Measurements from ENCODE around the gene ATP1A4. TPM values are rescaled to one million over a fixed set of nuclear protein-coding genes. Genes with fewer than 3 reads are reported as not detected.
A peak's percentile ranks its signal among the peaks of the same experiment; 100 is the strongest.

ATP1A4 gene
- total RNA-seq: not detected

GRCh38 chr1:160151303-160151702, at the start of gene ATP1A4:
Gene ATP1A4 (plus strand): TSS chr1:160151603. CDS start chr1:160152041, 438 bp downstream.
- DNase-seq (ENCODE audit: low spot score in 2 of 2): no peak
- no peaks in the 10 kb centered on the region for H3K27me3 ChIP-seq
- no peak for TF ChIP-seq CTCF (IDR thresholded peaks at IDR 0.05)
- no peak within 1 kb of the TSS for H3K27ac ChIP-seq
- H3K4me3 ChIP-seq: no peak within 1 kb of the TSS
- no peaks in the 10 kb centered on the region for H3K36me3 ChIP-seq
- intact Hi-C loops (cut with DNase I): loop anchor here (5.0 kb wide), 1 partner anchor 36 kb away; no protein-coding TSS in a partner anchor
- no peaks in the 10 kb centered on the region for H3K9me3 ChIP-seq
- H3K4me1 ChIP-seq: peaks cover 5 to 12% of the 10 kb centered on the region in 2 donors

DNA sequence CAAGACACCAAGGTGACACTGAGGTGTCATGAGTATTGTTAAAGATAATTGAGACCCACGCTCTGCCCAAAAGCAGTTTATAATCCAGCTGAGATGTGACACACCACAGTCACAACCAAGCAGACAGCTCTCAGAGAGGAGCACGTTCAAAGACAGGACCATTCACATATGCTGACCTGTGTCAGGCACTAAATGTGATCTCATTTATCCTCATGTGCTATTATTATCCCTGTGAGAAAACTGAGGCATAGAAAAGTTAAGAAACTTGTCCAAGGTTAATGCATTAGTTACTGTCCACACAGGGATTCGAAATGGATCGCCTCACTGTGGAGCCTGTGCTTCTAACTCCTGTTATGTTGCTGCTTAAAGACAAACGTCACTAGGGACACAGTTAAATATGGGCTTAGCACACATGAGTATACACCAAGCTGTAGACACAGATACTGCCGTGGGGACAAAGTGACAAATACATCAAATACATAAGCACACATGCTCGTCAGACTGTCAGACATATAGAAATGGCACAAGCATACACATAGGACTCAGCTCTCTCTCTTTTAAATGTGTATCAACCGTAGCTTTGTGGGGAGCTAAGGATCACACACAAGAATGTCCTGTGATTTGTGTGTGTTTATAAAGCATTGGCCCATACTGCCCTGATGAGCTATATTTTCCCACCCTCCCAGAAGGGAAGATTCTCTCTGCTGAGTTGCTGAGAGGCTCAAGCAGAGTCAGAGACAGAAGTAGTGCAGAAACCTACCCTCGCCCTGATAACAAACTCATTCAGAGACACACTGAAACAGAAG, 49.5 kb upstream of the ATP1A4 start:
- no peak for DNase-seq (ENCODE audit: low spot score in 2 of 2)
- Histone ChIP-seq H3K4me1 (peaks cover 17 to 37% of the 10 kb centered on the region in 2 donors), H3K4me3 (peak overlapping the region in 1 of 2 donors; percentile 15), H3K36me3 (no peaks in the 10 kb centered on the region), H3K9me3 (no peaks in the 10 kb centered on the region), H3K27ac (peak overlapping the region; percentile 50 to 53), H3K27me3 (no peaks in the 10 kb centered on the region)
- intact Hi-C loops (cut with DNase I): loop anchor here (1.0 to 10.0 kb wide), 6 partner anchors 63 to 189 kb away; partner anchors contain the start of gene DCAF8
- no peak for TF ChIP-seq CTCF (IDR thresholded peaks at IDR 0.05)

- Histone ChIP-seq H3K4me1 (peaks cover 13 to 31% of the 10 kb centered on the region in 2 donors), H3K4me3 (no peak overlapping the region), H3K27ac (peak overlapping the region; percentile 53 to 55), H3K27me3 (no peaks in the 10 kb centered on the region), H3K9me3 (no peaks in the 10 kb centered on the region), H3K36me3 (no peaks in the 10 kb centered on the region)
- intact Hi-C loops (cut with DNase I): loop anchor here (2.0 to 10.0 kb wide), 2 partner anchors 27 to 61 kb away; no protein-coding TSS in a partner anchor
- no peak for DNase-seq (ENCODE audit: low spot score in 2 of 2)
- TF ChIP-seq CTCF (IDR thresholded peaks at IDR 0.05): no peak
Observed at GRCh38 chr1:160103658-160104408, 47.6 kb upstream of the ATP1A4 start.

DNA sequence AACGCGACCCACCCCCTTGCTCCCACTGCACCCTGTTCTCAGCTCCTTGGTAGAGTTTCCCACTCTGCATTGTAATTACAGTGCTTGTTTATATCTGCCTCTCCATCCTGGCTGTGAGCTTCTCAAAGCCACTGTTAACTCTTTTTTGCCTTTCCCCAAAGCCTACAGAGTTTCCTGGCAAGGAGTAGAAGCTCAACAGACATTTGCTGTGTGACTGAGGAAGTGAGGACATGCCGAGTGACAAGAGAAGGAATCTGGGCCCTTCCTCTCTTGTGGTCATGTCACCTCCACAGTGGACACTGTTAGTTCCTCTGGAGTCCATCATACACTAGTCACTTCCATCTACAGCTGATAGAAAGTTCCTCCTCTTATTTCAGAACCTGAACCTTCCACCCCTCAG, 46.9 kb upstream of the ATP1A4 start:
- no peak for DNase-seq (ENCODE audit: low spot score in 2 of 2)
- H3K4me1 ChIP-seq: peaks cover 13 to 36% of the 10 kb centered on the region in 2 donors
- no peaks in the 10 kb centered on the region for H3K36me3 ChIP-seq
- intact Hi-C loops (cut with DNase I): loop anchor here (2.0 to 10.0 kb wide), 2 partner anchors 26 to 60 kb away; no protein-coding TSS in a partner anchor
- TF ChIP-seq CTCF (IDR thresholded peaks at IDR 0.05): no peak
- H3K9me3 ChIP-seq: no peaks in the 10 kb centered on the region
- H3K4me3 ChIP-seq: no peak overlapping the region
- H3K27me3 ChIP-seq: no peaks in the 10 kb centered on the region
- peak overlapping the region; percentile 53 to 55 for H3K27ac ChIP-seq

DNA sequence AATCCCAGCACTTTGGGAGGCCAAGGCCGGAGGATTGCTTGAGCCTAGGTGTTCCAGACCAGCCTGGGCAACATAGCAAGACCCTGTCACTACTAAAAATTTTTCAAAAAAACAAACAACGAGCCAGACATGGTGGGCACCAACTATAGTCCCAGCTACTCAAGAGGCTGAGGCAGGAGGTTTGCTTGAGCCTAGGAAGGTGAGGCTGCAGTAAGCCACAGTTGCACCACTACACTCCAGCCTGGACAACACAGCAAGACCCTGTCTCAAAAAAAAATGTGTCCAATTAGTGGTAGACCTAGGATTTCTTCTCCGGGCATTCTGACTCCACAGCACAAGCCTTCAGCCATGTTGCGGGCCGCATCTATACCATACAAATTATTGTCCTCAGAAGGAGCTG, 46.2 kb upstream of the ATP1A4 start:
- Histone ChIP-seq H3K27me3 (no peaks in the 10 kb centered on the region), H3K27ac (no peak overlapping the region), H3K4me1 (peaks cover 13 to 36% of the 10 kb centered on the region in 2 donors), H3K4me3 (no peak overlapping the region), H3K9me3 (no peaks in the 10 kb centered on the region), H3K36me3 (no peaks in the 10 kb centered on the region)
- intact Hi-C loops (cut with DNase I): loop anchor here (2.0 to 10.0 kb wide), 2 partner anchors 26 to 60 kb away; no protein-coding TSS in a partner anchor
- no peak for DNase-seq (ENCODE audit: low spot score in 2 of 2)
- TF ChIP-seq CTCF (IDR thresholded peaks at IDR 0.05): no peak

Data from ascending aorta (tissue), 2 donors.